H1 (cell line): ENCODE results near the gene PTPRG. TPM values are rescaled to one million over a fixed set of nuclear protein-coding genes. Genes with fewer than 3 reads are reported as not detected.

ENCODE experiments used
- CTCF ChIA-PET: fragments of 300-600 bp; sonication (Branson Sonifier 250); formaldehyde crosslinking; loops from one replicate; lab custom pipeline; 2021; ENCODE audit not compliant: partially characterized antibody; lab: Charles Lee
- POLR2A ChIA-PET: fragments of 300-600 bp; sonication (Branson Sonifier 250); formaldehyde crosslinking; loops from one replicate; lab custom pipeline; 2021; ENCODE audit warnings: inconsistent platforms; ENCODE audit not compliant: partially characterized antibody; lab: Charles Lee
- DNase-seq, 2 experiments: peaks; one replicate each; pipeline versions ENCODE4 v3.0.0 to v3.0.0-alpha.2; 2010 to 2022; ENCODE audit warnings: low spot score in 2 of 2, low read depth in 1 of 2, mixed read lengths in 1 of 2
- FAIRE-seq: peaks from 2 replicates; lab custom pipeline; 2011; peaks lifted over from hg19 to GRCh38; lab: Jason Lieb, UNC
- H2AFZ ChIP-seq: 2 replicates; pipeline ENCODE4 v1.8.1; 2012; ENCODE audit warnings: low read length, inconsistent platforms
- H2AK5ac ChIP-seq: 2 replicates; pipeline ENCODE4 v1.6.1; 2013; ENCODE audit warnings: low read depth, low read length
- H2BK120ac ChIP-seq: replicated peaks from 2 replicates; pipeline ENCODE3; 2013; ENCODE audit warnings: low read depth, low read length, inconsistent platforms
- H2BK12ac ChIP-seq: 2 replicates; pipeline ENCODE4 v1.6.1; 2013; ENCODE audit warnings: low read depth, low read length
- H2BK15ac ChIP-seq: 2 replicates; pipeline ENCODE4 v1.6.1; 2013; ENCODE audit warnings: low read length
- H2BK20ac ChIP-seq: 2 replicates; pipeline ENCODE4 v1.6.1; 2013; ENCODE audit warnings: low read length
- H2BK5ac ChIP-seq: 2 replicates; pipeline ENCODE4 v1.6.1; 2013; ENCODE audit warnings: low read depth, low read length
- H3K14ac ChIP-seq: 2 replicates; pipeline ENCODE4 v1.6.1; 2013; ENCODE audit warnings: inconsistent platforms; ENCODE audit not compliant: insufficient read length
- H3K18ac ChIP-seq: 2 replicates; pipeline ENCODE4 v1.6.1; 2013; ENCODE audit warnings: low read length; ENCODE audit errors: extremely low read depth
- H3K23ac ChIP-seq: 2 replicates; pipeline ENCODE4 v1.6.1; 2013; ENCODE audit warnings: inconsistent platforms; ENCODE audit not compliant: insufficient read length
- H3K23me2 ChIP-seq: 2 replicates; pipeline ENCODE4 v1.6.1; 2013; ENCODE audit warnings: low read depth, low read length
- H3K27ac ChIP-seq: 2 replicates; pipeline ENCODE4 v1.6.1; 2011; ENCODE audit warnings: low read depth, low read length, inconsistent platforms
- H3K27me3 ChIP-seq, 4 experiments: replicated peaks in 1 of 4; 1 replicate in 1 of 4; 2 replicates in 3 of 4; pipeline versions ENCODE4 v1.6.1 to v1.8.1; 2011 to 2013; ENCODE audit warnings: low read length in 3 of 4, mild to moderate bottlenecking in 3 of 4, inconsistent platforms in 2 of 4, mixed read lengths in 2 of 4, moderate library complexity in 1 of 4; ENCODE audit not compliant: control insufficient read depth in 3 of 4, insufficient read depth in 3 of 4; ENCODE audit errors: extremely low read depth in 1 of 4
- H3K36me3 ChIP-seq, 4 experiments: 2 replicates each; pipeline versions ENCODE4 v1.6.1 to v1.8.1; 2011 to 2013; ENCODE audit warnings: mild to moderate bottlenecking in 4 of 4, low read length in 3 of 4, moderate library complexity in 2 of 4, control low read depth in 1 of 4, inconsistent platforms in 1 of 4; ENCODE audit not compliant: insufficient read depth in 4 of 4, control insufficient read depth in 2 of 4
- H3K4ac ChIP-seq: replicated peaks from 2 replicates; pipeline ENCODE3; 2013; ENCODE audit warnings: low read length, low read depth, mixed read lengths, inconsistent platforms; ENCODE audit not compliant: insufficient read length
- H3K4me1 ChIP-seq, 4 experiments: replicated peaks in 1 of 4; 1 replicate in 1 of 4; 2 replicates in 3 of 4; pipeline versions ENCODE4 v1.6.1 to v1.8.1; 2011 to 2013; ENCODE audit warnings: low read length in 3 of 4, inconsistent platforms in 2 of 4, mixed read lengths in 1 of 4; ENCODE audit not compliant: insufficient read depth in 4 of 4, control insufficient read depth in 3 of 4
- H3K4me2 ChIP-seq, 2 experiments: 2 replicates each; pipeline versions ENCODE4 v1.6.1 to v1.8.1; 2011 to 2013; ENCODE audit warnings: low read depth in 2 of 2, low read length in 2 of 2, control low read depth in 1 of 2, inconsistent platforms in 1 of 2, mild to moderate bottlenecking in 1 of 2; ENCODE audit not compliant: insufficient read depth in 1 of 2
- H3K4me3 ChIP-seq, 4 experiments: fragments of 200-600, 300-600 bp in 1 of 4; sonication (generic), shearing (Covaris generic), sonication (Bioruptor Twin) in 1 of 4; 2 replicates each; pipeline versions ENCODE4 v1.5.1 to v1.8.1; 2011 to 2016; ENCODE audit warnings: low read length in 4 of 4, low read depth in 3 of 4, control low read depth in 2 of 4, inconsistent platforms in 2 of 4, mild to moderate bottlenecking in 2 of 4, mixed read lengths in 1 of 4, moderate library complexity in 1 of 4; ENCODE audit not compliant: insufficient read depth in 2 of 4; ENCODE audit errors: extremely low read depth in 1 of 4
- H3K56ac ChIP-seq: replicated peaks from 2 replicates; pipeline ENCODE3; 2013; ENCODE audit warnings: low read depth, mild to moderate bottlenecking, mixed read lengths, low read length, inconsistent platforms; ENCODE audit not compliant: insufficient read length
- H3K79me1 ChIP-seq: 2 replicates; pipeline ENCODE4 v1.6.1; 2013; ENCODE audit warnings: low read depth, low read length, control low read depth
- H3K79me2 ChIP-seq, 2 experiments: 2 replicates each; pipeline versions ENCODE4 v1.6.1 to v1.8.1; 2012 to 2013; ENCODE audit warnings: low read length in 2 of 2, mild to moderate bottlenecking in 2 of 2, inconsistent platforms in 1 of 2; ENCODE audit not compliant: insufficient read depth in 2 of 2, control insufficient read depth in 1 of 2
- H3K9ac ChIP-seq, 4 experiments: replicated peaks in 1 of 4; 1 replicate in 1 of 4; 2 replicates in 3 of 4; pipeline versions ENCODE4 v1.6.1 to v1.8.1; 2011 to 2013; ENCODE audit warnings: low read depth in 3 of 4, low read length in 3 of 4, control low read depth in 2 of 4, mild to moderate bottlenecking in 2 of 4, moderate library complexity in 2 of 4, inconsistent platforms in 1 of 4; ENCODE audit errors: extremely low read depth in 1 of 4
- H3K9me3 ChIP-seq, 2 experiments: 2 replicates each; pipeline versions ENCODE4 v1.6.1 to v1.8.1; 2012 to 2013; ENCODE audit warnings: mild to moderate bottlenecking in 2 of 2, moderate library complexity in 2 of 2, control low read depth in 1 of 2, inconsistent platforms in 1 of 2, low read depth in 1 of 2, low read length in 1 of 2, mixed read lengths in 1 of 2; ENCODE audit not compliant: insufficient read depth in 2 of 2
- H4K20me1 ChIP-seq, 2 experiments: replicated peaks in 1 of 2; 2 replicates each; pipeline versions ENCODE3 to v1.8.1; 2011 to 2013; ENCODE audit warnings: inconsistent platforms in 2 of 2, low read length in 2 of 2, mild to moderate bottlenecking in 1 of 2; ENCODE audit not compliant: insufficient read depth in 2 of 2, control insufficient read depth in 1 of 2
- H4K5ac ChIP-seq: 2 replicates; pipeline ENCODE4 v1.6.1; 2013; ENCODE audit warnings: low read length, low read depth, mixed read lengths, inconsistent platforms; ENCODE audit not compliant: insufficient read length
- H4K8ac ChIP-seq: 2 replicates; pipeline ENCODE4 v1.8.0; 2013; ENCODE audit warnings: mild to moderate bottlenecking, moderate library complexity, low read length, inconsistent platforms; ENCODE audit not compliant: insufficient read depth; ENCODE audit errors: extremely low read depth
- H4K91ac ChIP-seq: replicated peaks from 2 replicates; pipeline ENCODE3; 2013; ENCODE audit warnings: low read length, mixed read lengths, inconsistent platforms; ENCODE audit not compliant: insufficient read length
- BCL11A ChIP-seq, 2 experiments: IDR thresholded peaks; one replicate each; pipeline ENCODE4 v1.6.1; 2011; ENCODE audit warnings: low read depth in 2 of 2, low read length in 2 of 2, mild to moderate bottlenecking in 2 of 2
- CHD1 ChIP-seq: IDR thresholded peaks from 2 replicates; pipeline ENCODE4 v1.6.1; 2012; ENCODE audit warnings: low read depth, low read length, improper control_type of control experiment
- CHD2 ChIP-seq: IDR thresholded peaks from 2 replicates; pipeline ENCODE4 v1.6.1; 2012; ENCODE audit warnings: low read length, improper control_type of control experiment
- HDAC6 ChIP-seq: IDR thresholded peaks from one replicate; pipeline ENCODE4 v1.7.1; 2012; ENCODE audit warnings: low read depth, mild to moderate bottlenecking, inconsistent platforms, low read length, moderate library complexity
- KDM1A ChIP-seq: fragments of 200-600, 300-600 bp; sonication (generic); IDR thresholded peaks from 2 replicates; pipeline ENCODE4 v1.7.1; 2016; ENCODE audit warnings: mild to moderate bottlenecking, low read length, borderline replicate concordance
- POU5F1 ChIP-seq: IDR thresholded peaks from 2 replicates; pipeline ENCODE4 v1.6.1; 2011; ENCODE audit warnings: low read depth, mild to moderate bottlenecking, low read length, moderate library complexity
- TAF7 ChIP-seq: optimal IDR thresholded peaks from 2 replicates; pipeline ENCODE3; 2011; ENCODE audit warnings: low read depth, mild to moderate bottlenecking, inconsistent platforms, low read length, moderate library complexity, borderline replicate concordance
- ZNF274 ChIP-seq: IDR thresholded peaks from 2 replicates; pipeline ENCODE4 v1.7.0; 2012; ENCODE audit warnings: low read length, borderline replicate concordance; ENCODE audit errors: extremely low read depth
- WGBS, 2 experiments: shearing (Covaris generic) in 1 of 2; methylation state at CpG; one replicate each; pipeline versions ENCODE4 v1.1.6 to v1.1.7; 2013 to 2015; ENCODE audit warnings: low lambda C conversion rate in 2 of 2, mixed read lengths in 2 of 2, inconsistent platforms in 1 of 2, low coverage in 1 of 2, missing lambda C conversion rate in 1 of 2; ENCODE audit not compliant: insufficient replicate concordance in 2 of 2, insufficient coverage in 1 of 2, insufficient read length in 1 of 2; ENCODE audit errors: extremely low coverage in 1 of 2, missing lambda C conversion rate in 1 of 2; 5-methylcytosine and 5-hydroxymethylcytosine counted together
- polyA plus RNA-seq, 7 experiments: library from polyadenylated mRNA; depleted of rRNA in 3 of 7; stranded (reverse) in 5 of 7; unstranded in 2 of 7; fragments of >200 nt in 5 of 7; fragments of 200-250 nt in 2 of 7; gene quantifications; 1 replicate in 5 of 7; 2 replicates in 1 of 7; 4 replicates in 1 of 7; pipeline versions ENCODE4 v1.2.1 to v1.2.3, GENCODE V29; 2011 to 2013; ENCODE audit warnings: missing spikeins in 2 of 7, mixed read lengths in 2 of 7
- total RNA-seq: library from RNA; stranded (reverse); fragmentation: NEBNext Ultra II Directional; extraction: Animal tissue kit (Norgen Biotek cat#: 25700); gene quantifications from 2 replicates; pipeline ENCODE4 v1.2.1, GENCODE V29; 2021
- TF ChIP-seq, protein P1 (sequence below): IDR thresholded peaks from 2 replicates; pipeline ENCODE4 v1.6.1; 2011; ENCODE audit warnings: low read depth, mild to moderate bottlenecking, low read length; ENCODE audit not compliant: insufficient read depth

Gene PTPRG
- total and polyA plus RNA-seq, 2 of the 8 experiments (the other 6 are each of a cell fraction or from before 2014, with no cell fraction given), result 23.3 to 96.2 TPM

DNA sequence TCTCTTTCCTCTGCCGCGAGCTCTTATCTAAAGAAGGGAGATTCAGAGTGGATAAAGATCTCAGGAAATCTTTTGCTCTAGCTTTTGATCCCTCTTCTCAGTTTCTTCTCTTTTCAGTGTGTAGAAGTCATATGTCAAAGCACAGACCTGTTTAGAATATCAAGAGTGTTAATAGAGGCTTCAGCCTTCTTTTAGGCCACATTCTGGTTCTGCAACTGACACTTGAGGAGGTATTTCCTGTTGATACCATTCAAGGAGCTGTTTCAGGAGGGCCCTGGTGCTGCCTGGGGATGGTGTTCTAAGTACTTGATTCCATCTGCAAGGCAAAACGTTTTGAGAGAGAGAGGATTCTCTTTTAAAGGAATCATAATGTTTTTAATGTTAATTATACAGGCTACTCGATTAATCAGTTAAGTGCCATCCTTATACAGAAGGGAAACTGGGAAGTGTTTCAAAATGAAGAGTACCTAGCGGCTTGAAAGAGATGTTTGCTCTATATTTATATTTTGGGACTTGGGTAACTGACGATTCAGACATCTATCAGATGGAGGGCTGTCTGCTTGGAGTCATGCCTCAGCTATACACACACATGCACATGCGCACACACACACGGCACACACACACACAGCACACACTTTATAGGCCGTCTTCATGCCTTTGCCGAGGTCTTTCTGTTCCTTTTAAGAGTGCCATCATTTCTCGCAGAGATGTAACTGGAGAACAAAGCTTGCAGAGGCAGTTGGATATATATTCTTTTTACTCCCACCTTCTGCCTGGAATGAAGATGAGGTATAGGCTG is 313.9 kb downstream of the PTPRG start:
- Histone ChIP-seq H2BK5ac (peak overlapping the region; percentile 67), H2AFZ (no peak overlapping the region), H4K91ac (peak overlapping the region; percentile 95), H3K23ac (no peak overlapping the region), H3K4me1 (peaks cover 7 to 52% (median 38%) of the 10 kb centered on the region in 4 experiments), H4K8ac (no peak overlapping the region), H2BK12ac (peak overlapping the region; percentile 72; the same call in 1 of the 2 replicates), H2BK120ac (no peak overlapping the region), H3K4me2 (peak overlapping the region; percentile 40 to 55; a peak in 3 of 4 replicates), H4K20me1 (peaks cover 1 to 3% of the 10 kb centered on the region in 2 experiments), H3K9ac (no peak overlapping the region), H3K4ac (peak overlapping the region; percentile 71), H2AK5ac (peak overlapping the region; percentile 40; the same call in 1 of the 2 replicates), H3K4me3 (peak overlapping the region in 1 of 4 experiments; percentile 10; a peak in 1 of 8 replicates), H3K27ac (peak overlapping the region; percentile 56; the same call in 1 of the 2 replicates), H2BK15ac (no peak overlapping the region), H3K9me3 (no peaks in the 10 kb centered on the region), H2BK20ac (no peak overlapping the region), H3K14ac (no peak overlapping the region), H3K56ac (no peak overlapping the region), H3K36me3 (no peaks in the 10 kb centered on the region), H3K18ac (peak overlapping the region; percentile 72), H3K79me1 (no peaks in the 10 kb centered on the region), H3K79me2 (peaks cover 0 to 88% of the 10 kb centered on the region in 2 experiments; a peak in 3 of 4 replicates), H4K5ac (no peak overlapping the region), H3K27me3 (no peaks in the 10 kb centered on the region), H3K23me2 (no peaks in the 10 kb centered on the region)
- POLR2A ChIA-PET, result interaction anchor here (0.9 to 2.1 kb wide), 3 partner anchors 8 to 29 kb away, joined by 4 read pairs; no protein-coding TSS in a partner anchor
- 59% methylated on average over 11 of the region's 11 CpGs; no CpG with 5 or more reads in 1 of the 2 experiments for whole genome bisulfite sequencing, 2 experiments
- DNase-seq (no peak), FAIRE-seq (peak; percentile 81)
- CTCF ChIA-PET, result interaction anchor here (0.9 to 1.4 kb wide), 7 partner anchors 14 to 339 kb away, joined by 3 to 6 read pairs (median 3); no protein-coding TSS in a partner anchor
- TF ChIP-seq KDM1A, result no peak
- TF ChIP-seq TAF7, result no peak
- TF ChIP-seq, protein P1, sequence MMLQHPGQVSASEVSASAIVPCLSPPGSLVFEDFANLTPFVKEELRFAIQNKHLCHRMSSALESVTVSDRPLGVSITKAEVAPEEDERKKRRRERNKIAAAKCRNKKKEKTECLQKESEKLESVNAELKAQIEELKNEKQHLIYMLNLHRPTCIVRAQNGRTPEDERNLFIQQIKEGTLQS, result no peak
- no peak for TF ChIP-seq CHD1
- TF ChIP-seq POU5F1, result no peak
- TF ChIP-seq ZNF274, result no peak
- no peak for TF ChIP-seq HDAC6
- TF ChIP-seq BCL11A (IDR thresholded peaks at IDR 0.05; ENCODE audit: low read depth in 2 of 2, low read length in 2 of 2), result no peak
- no peak for TF ChIP-seq CHD2
